Activated T-cell treated with anti-CD3 and anti-CD28 coated beads for 24 hours (primary cell): ENCODE measurements around the gene VWA5B1.

Source experiments
- DNase-seq: peaks from one replicate; pipeline ENCODE4 v3.0.0-alpha.2; 2020; ENCODE audit warnings: low read depth

The VWA5B1 gene

GRCh38 chr1:20322825-20323612, 32.3 kb downstream of the VWA5B1 start:
- DNase-seq: no peak

GRCh38 chr1:20323613-20323920, 32.9 kb downstream of the VWA5B1 start:
- DNase-seq: no peak

- no peak for DNase-seq
Observed at GRCh38 chr1:20324704-20325406, 34.2 kb downstream of the VWA5B1 start.

GRCh38 chr1:20325407-20325843, 34.8 kb downstream of the VWA5B1 start:
- DNase-seq: no peak

GRCh38 chr1:20325844-20326420, 35.3 kb downstream of the VWA5B1 start:
- no peak for DNase-seq

GRCh38 chr1:20327467-20327866, 36.8 kb downstream of the VWA5B1 start:
- no peak for DNase-seq

GRCh38 chr1:20328201-20328600, 37.5 kb downstream of the VWA5B1 start:
- DNase-seq: no peak

GRCh38 chr1:20329793-20330542, 39.3 kb downstream of the VWA5B1 start:
- DNase-seq: no peak

GRCh38 chr1:20334103-20334502, 43.4 kb downstream of the VWA5B1 start:
- DNase-seq: no peak

- DNase-seq: no peak
Observed at GRCh38 chr1:20336105-20336605, 45.5 kb downstream of the VWA5B1 start.

- no peak for DNase-seq
Observed at GRCh38 chr1:20337581-20337980, 46.9 kb downstream of the VWA5B1 start.

GRCh38 chr1:20339811-20340457, 49.3 kb downstream of the VWA5B1 start:
- DNase-seq: no peak

GRCh38 chr1:20342294-20343148, 51.8 kb downstream of the VWA5B1 start:
- DNase-seq: no peak

GRCh38 chr1:20343149-20343937, 52.7 kb downstream of the VWA5B1 start:
- no peak for DNase-seq

GRCh38 chr1:20343938-20344302, 53.2 kb downstream of the VWA5B1 start:
- DNase-seq: no peak

GRCh38 chr1:20344738-20345137, 54.1 kb downstream of the VWA5B1 start:
- DNase-seq: no peak

GRCh38 chr1:20345419-20345818, 54.7 kb downstream of the VWA5B1 start:
- no peak for DNase-seq

- DNase-seq: no peak
Observed at GRCh38 chr1:20346433-20346832, 55.8 kb downstream of the VWA5B1 start.

GRCh38 chr1:20347699-20348098, 57.0 kb downstream of the VWA5B1 start:
- no peak for DNase-seq

GRCh38 chr1:20348326-20348915, 57.7 kb downstream of the VWA5B1 start:
- DNase-seq: no peak
